Stimulated activated CD4-positive, alpha-beta T cell treated with anti-CD3 and anti-CD28 coated beads, Interleukin-12 subunit alpha, Interleukin-12 subunit beta, amount 100 ng/mL, for 4 hours (primary cell): Measurements from ENCODE around the gene CADPS.

Experiments used
- DNase-seq: peaks from one replicate; pipeline ENCODE4 v3.0.0-alpha.2; 2020

Gene CADPS

GRCh38 chr3:62481962-62482361 is 393.3 kb downstream of the CADPS start:
- no peak for DNase-seq

- no peak for DNase-seq
Measured at GRCh38 chr3:62480056-62480455, 395.2 kb downstream of the CADPS start.

- no peak for DNase-seq
Measured at GRCh38 chr3:62479326-62479725, 395.9 kb downstream of the CADPS start.

- no peak for DNase-seq
Measured at GRCh38 chr3:62475306-62475705, 399.9 kb downstream of the CADPS start.

- DNase-seq = no peak
Measured at GRCh38 chr3:62467966-62468722, 407.1 kb downstream of the CADPS start.

- no peak for DNase-seq
Measured at GRCh38 chr3:62462788-62463187, 412.4 kb downstream of the CADPS start.

GRCh38 chr3:62462104-62462762 is 413.0 kb downstream of the CADPS start:
- no peak for DNase-seq

GRCh38 chr3:62454916-62455315 is 420.3 kb downstream of the CADPS start:
- no peak for DNase-seq

- DNase-seq = no peak
Measured at GRCh38 chr3:62453448-62453847, 421.8 kb downstream of the CADPS start.

GRCh38 chr3:62451211-62451887 is 423.9 kb downstream of the CADPS start:
- DNase-seq = no peak

- DNase-seq = no peak
Measured at GRCh38 chr3:62446337-62446940, 428.8 kb downstream of the CADPS start.

GRCh38 chr3:62445275-62445674 is 429.9 kb downstream of the CADPS start:
- DNase-seq = no peak

GRCh38 chr3:62439978-62440377 is 435.2 kb downstream of the CADPS start:
- no peak for DNase-seq

- DNase-seq = no peak
Measured at GRCh38 chr3:62439176-62439813, 435.9 kb downstream of the CADPS start.

- no peak for DNase-seq
Measured at GRCh38 chr3:62436785-62437184, 438.4 kb downstream of the CADPS start.

- no peak for DNase-seq
Measured at GRCh38 chr3:62433396-62433795, 441.8 kb downstream of the CADPS start.

- DNase-seq = no peak
Measured at GRCh38 chr3:62421207-62421606, 454.0 kb downstream of the CADPS start.

GRCh38 chr3:62416144-62416543 is 459.1 kb downstream of the CADPS start:
- no peak for DNase-seq

- DNase-seq = no peak
Measured at GRCh38 chr3:62415312-62415801, 459.9 kb downstream of the CADPS start.

- DNase-seq = no peak
Measured at GRCh38 chr3:62414786-62415185, 460.4 kb downstream of the CADPS start.

- DNase-seq = no peak
Measured at GRCh38 chr3:62413687-62414086, 461.5 kb downstream of the CADPS start.

GRCh38 chr3:62406945-62407344 is 468.3 kb downstream of the CADPS start:
- no peak for DNase-seq

- DNase-seq = no peak
Measured at GRCh38 chr3:62405566-62405965, 469.6 kb downstream of the CADPS start.
